Adrenal gland (tissue), 5 donors: ENCODE results near the gene IGFN1.

ENCODE experiments used
- CTCF ChIP-seq, 6 experiments: fragments of 450-650 bp in 4 of 6; fragments of 200-600 bp in 2 of 6; sonication (generic) in 1 of 6; IDR thresholded peaks; 1 replicate in 5 of 6; 2 replicates in 1 of 6; pipeline versions ENCODE4 v1.5.1 to v1.8.0; 2016 to 2021; ENCODE audit warnings: antibody characterized with exemption in 6 of 6, mild to moderate bottlenecking in 2 of 6, moderate library complexity in 1 of 6
- POLR2A ChIP-seq, 2 donors: fragments of 450-650 bp; IDR thresholded peaks; one replicate each; pipeline ENCODE4 v1.6.1; 2017; ENCODE audit warnings: antibody characterized with exemption in 2 of 2, mild to moderate bottlenecking in 2 of 2, moderate library complexity in 1 of 2
- donor health status: DM: no; HTN: no; CAD: no.

- TF ChIP-seq CTCF (IDR thresholded peaks at IDR 0.05) = no peak
- no peak for TF ChIP-seq POLR2A (IDR thresholded peaks at IDR 0.05)
Measured at GRCh38 chr1:201226859-201227488, 36.4 kb downstream of the IGFN1 start.
